CD8-positive, alpha-beta memory T cell (primary cell): ENCODE results near the gene NRL. TPM values are rescaled to one million over a fixed set of nuclear protein-coding genes. Genes with fewer than 3 reads are reported as not detected.

Source experiments
- CTCF ChIA-PET: fragments of 350-600 bp; sonication (Branson Sonifier 250); formaldehyde crosslinking; loops from one replicate; lab custom pipeline; 2021; ENCODE audit warnings: antibody characterized with exemption; lab: Charles Lee
- POLR2A ChIA-PET: fragments of 350-600 bp; sonication (Branson Sonifier 250); formaldehyde crosslinking; loops from one replicate; lab custom pipeline; 2021; ENCODE audit warnings: antibody characterized with exemption; lab: Charles Lee
- DNase-seq, 5 donors: peaks; one replicate each; pipeline versions ENCODE4 v3.0.0 to v3.0.0-alpha.2; 2020 to 2022; ENCODE audit warnings: mixed read lengths in 1 of 5
- H3K27ac ChIP-seq: one replicate; pipeline ENCODE4 v1.7.0; 2013; ENCODE audit warnings: low read depth, mild to moderate bottlenecking, low read length, moderate library complexity
- H3K27me3 ChIP-seq: 2 replicates; pipeline ENCODE4 v1.7.0; 2013; ENCODE audit warnings: low read length, mild to moderate bottlenecking; ENCODE audit not compliant: insufficient read depth, poor library complexity, severe bottlenecking
- H3K36me3 ChIP-seq: 2 replicates; pipeline ENCODE4 v1.7.0; 2013; ENCODE audit warnings: mild to moderate bottlenecking, low read length, moderate library complexity; ENCODE audit not compliant: insufficient read depth
- H3K4me1 ChIP-seq: 2 replicates; pipeline ENCODE4 v1.7.0; 2013; ENCODE audit warnings: mild to moderate bottlenecking, low read length, moderate library complexity; ENCODE audit not compliant: insufficient read depth
- H3K4me3 ChIP-seq: 2 replicates; pipeline ENCODE4 v1.7.0; 2013; ENCODE audit warnings: mild to moderate bottlenecking, low read length
- H3K9me3 ChIP-seq: 2 replicates; pipeline ENCODE4 v1.7.0; 2013; ENCODE audit warnings: mild to moderate bottlenecking, low read length
- H3K27ac Mint-ChIP-seq, 8 donors: one replicate each; pipeline ENCODE4 v1.8.0; 2020 to 2021; ENCODE audit warnings: mixed read lengths in 8 of 8, mild to moderate bottlenecking in 6 of 8, inconsistent platforms in 3 of 8, moderate library complexity in 3 of 8
- H3K27me3 Mint-ChIP-seq, 2 donors: one replicate each; pipeline ENCODE4 v1.8.0; 2020 to 2021; ENCODE audit warnings: mixed read lengths in 2 of 2, mild to moderate bottlenecking in 1 of 2, moderate library complexity in 1 of 2
- H3K36me3 Mint-ChIP-seq, 3 donors: one replicate each; pipeline ENCODE4 v1.8.0; 2020 to 2021; ENCODE audit warnings: mixed read lengths in 3 of 3, inconsistent platforms in 1 of 3, mild to moderate bottlenecking in 1 of 3
- H3K4me1 Mint-ChIP-seq, 3 donors: one replicate each; pipeline ENCODE4 v1.8.0; 2020 to 2021; ENCODE audit warnings: mixed read lengths in 3 of 3, inconsistent platforms in 1 of 3, mild to moderate bottlenecking in 1 of 3
- H3K4me3 Mint-ChIP-seq, 7 donors: one replicate each; pipeline ENCODE4 v1.8.0; 2020 to 2021; ENCODE audit warnings: mixed read lengths in 7 of 7, mild to moderate bottlenecking in 6 of 7, moderate library complexity in 4 of 7, inconsistent platforms in 2 of 7
- H3K9me3 Mint-ChIP-seq, 5 donors: one replicate each; pipeline ENCODE4 v1.8.0; 2020 to 2022; ENCODE audit warnings: mixed read lengths in 5 of 5, mild to moderate bottlenecking in 3 of 5, moderate library complexity in 2 of 5, inconsistent platforms in 1 of 5
- polyA plus RNA-seq: library from polyadenylated mRNA; unstranded; fragments of 300-500 nt; fragmentation: Illumina TruSeq; gene quantifications from one replicate; pipeline ENCODE4 v1.2.3, GENCODE V29; 2021
- total RNA-seq, 2 experiments: library from RNA; stranded (reverse); gene quantifications; one replicate each; pipeline ENCODE4 v1.2.3, GENCODE V29; 2021

The NRL gene
- total and polyA plus RNA-seq, 3 experiments from 2014 or later: 1.5 to 1.6 (median 1.5) TPM

DNA sequence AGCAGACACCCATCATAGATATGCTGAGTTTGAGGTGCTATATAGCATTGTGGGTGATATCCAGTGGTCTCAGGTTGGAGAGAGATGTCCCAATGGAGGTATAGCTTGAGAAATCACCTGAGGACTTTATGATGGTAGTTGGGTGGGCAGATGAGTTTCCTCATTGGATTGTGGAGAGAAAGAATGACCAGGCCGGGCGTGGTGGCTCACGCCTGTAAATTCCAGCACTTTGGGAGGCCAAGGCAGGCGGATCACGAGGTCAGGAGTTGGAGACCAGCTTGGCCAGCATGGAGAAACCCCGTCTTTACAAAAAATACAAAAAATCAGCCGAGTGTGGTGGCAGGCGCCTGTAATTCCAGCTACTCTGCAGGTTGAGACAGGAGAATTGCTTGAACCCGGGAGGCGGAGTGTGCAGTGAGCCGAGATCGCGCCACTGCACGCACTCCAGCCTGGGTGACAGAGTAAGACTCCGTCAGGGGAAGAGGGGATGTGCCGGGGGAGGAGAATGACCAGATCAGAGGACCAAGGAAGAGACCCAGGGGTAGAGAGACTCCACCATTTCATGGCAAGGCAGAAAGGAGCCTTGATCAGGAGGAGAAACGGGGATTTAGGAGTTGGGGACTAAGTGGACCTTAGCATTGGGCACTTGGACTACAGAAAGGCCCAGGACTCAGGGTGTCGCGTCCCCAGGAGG, 21.4 kb downstream of the NRL start:
- ChIA-PET CTCF (interaction anchor here (0.8 to 12.1 kb wide), 7 partner anchors 12 to 149 kb away, joined by 3 to 185 read pairs (median 5); partner anchors contain the start of genes CARMIL3 and TINF2), POLR2A (interaction anchor here (1.0 to 4.9 kb wide), 3 partner anchors 12 to 22 kb away, joined by 7 to 29 read pairs (median 26); partner anchors contain the start of genes DCAF11 and NRL)
- peak overlapping the region; percentile 93 for H3K4me3 ChIP-seq
- no peaks in the 10 kb centered on the region for H3K9me3 Mint-ChIP-seq
- H3K36me3 Mint-ChIP-seq: peaks cover 0 to 16% (median 1%) of the 10 kb centered on the region in 3 donors
- peaks cover 28 to 37% (median 37%) of the 10 kb centered on the region in 3 donors for H3K4me1 Mint-ChIP-seq
- DNase-seq: no peak
- H3K27me3 ChIP-seq: no peaks in the 10 kb centered on the region
- H3K4me3 Mint-ChIP-seq: peak overlapping the region; percentile 93 to 99 (median 97)
- H3K27ac Mint-ChIP-seq: peak overlapping the region; percentile 65 to 98 (median 90)
- H3K27ac ChIP-seq: peak overlapping the region; percentile 83
- H3K9me3 ChIP-seq: no peaks in the 10 kb centered on the region
- H3K36me3 ChIP-seq: no peaks in the 10 kb centered on the region
- H3K4me1 ChIP-seq: peaks cover 16% of the 10 kb centered on the region
- no peaks in the 10 kb centered on the region for H3K27me3 Mint-ChIP-seq

DNA sequence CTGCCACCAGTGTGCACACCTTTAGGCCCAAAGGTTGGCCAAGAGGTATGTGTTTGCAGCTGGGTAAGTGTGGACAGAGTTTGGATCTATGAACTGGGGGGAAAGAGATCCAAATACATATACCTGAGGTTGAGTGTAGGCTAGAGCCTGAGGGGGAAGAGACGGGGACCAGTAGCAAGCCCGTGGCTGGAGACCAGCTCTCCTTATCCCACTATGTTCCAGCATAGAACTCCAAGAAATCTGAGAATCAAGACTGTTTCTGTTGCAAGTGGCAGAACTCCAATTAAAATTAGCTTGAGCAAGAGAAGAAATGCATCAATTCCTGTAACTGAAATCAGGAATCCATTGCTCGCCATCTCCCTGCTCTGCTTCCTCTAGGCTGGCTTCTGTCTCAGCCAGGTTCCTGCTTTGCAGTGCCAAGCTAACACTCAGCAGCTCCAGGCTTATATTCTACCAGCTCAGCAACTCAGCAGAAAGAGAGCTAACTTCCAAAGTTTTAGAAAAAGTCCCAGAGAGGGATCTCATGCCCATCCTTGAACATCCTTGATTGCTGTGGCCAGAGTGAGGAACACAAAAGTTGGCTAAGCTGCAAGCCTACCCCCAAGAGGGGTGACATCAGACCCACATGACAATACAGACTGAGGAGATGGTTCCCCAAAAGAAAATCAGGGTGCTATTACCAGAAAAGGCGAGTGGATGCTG, 22.1 kb downstream of the NRL start:
- Histone ChIP-seq H3K9me3 (no peaks in the 10 kb centered on the region), H3K4me3 (no peak overlapping the region), H3K4me1 (peaks cover 16% of the 10 kb centered on the region), H3K36me3 (no peaks in the 10 kb centered on the region), H3K27me3 (no peaks in the 10 kb centered on the region), H3K27ac (no peak overlapping the region)
- ChIA-PET CTCF (interaction anchor here (0.8 to 12.1 kb wide), 10 partner anchors 11 to 150 kb away, joined by 3 to 185 read pairs (median 4); partner anchors contain the start of genes CARMIL3, DCAF11, EMC9 and NRL), POLR2A (interaction anchor here (1.5 to 4.9 kb wide), 2 partner anchors 12 to 22 kb away, joined by 5 to 29 read pairs; partner anchors contain the start of genes DCAF11 and NRL)
- peaks cover 0 to 12% (median 1%) of the 10 kb centered on the region in 3 donors for H3K36me3 Mint-ChIP-seq
- DNase-seq: no peak
- no peaks in the 10 kb centered on the region for H3K27me3 Mint-ChIP-seq
- H3K27ac Mint-ChIP-seq: peak overlapping the region; percentile 32 to 98 (median 90)
- H3K4me1 Mint-ChIP-seq: peaks cover 28 to 37% (median 37%) of the 10 kb centered on the region in 3 donors
- H3K4me3 Mint-ChIP-seq: peak overlapping the region; percentile 93 to 99 (median 97)
- no peaks in the 10 kb centered on the region for H3K9me3 Mint-ChIP-seq

DNA sequence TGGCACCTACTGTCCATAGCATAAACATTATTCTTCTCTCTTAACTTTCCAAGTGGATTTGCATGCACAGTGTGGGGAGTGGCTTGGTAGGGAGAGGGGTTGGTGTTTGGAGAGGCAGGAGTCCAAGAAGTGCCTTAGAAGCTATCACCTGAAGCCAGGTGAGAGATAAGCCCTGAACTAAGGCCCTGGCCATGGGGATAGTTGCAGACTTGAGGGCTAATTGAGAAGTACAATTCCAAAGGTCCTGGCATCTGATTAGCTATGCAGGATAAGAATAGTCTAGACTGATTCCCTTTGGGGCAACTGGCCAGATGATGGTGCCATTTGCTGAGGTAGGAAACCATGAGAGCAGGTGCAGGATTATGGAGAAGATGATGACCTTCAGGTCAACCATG, 22.6 kb downstream of the NRL start:
- Mint-ChIP-seq H3K27me3 (no peaks in the 10 kb centered on the region), H3K4me3 (peak overlapping the region in 6 of 7 donors; percentile 5 to 99 (median 80)), H3K9me3 (no peaks in the 10 kb centered on the region), H3K4me1 (peaks cover 28 to 37% (median 37%) of the 10 kb centered on the region in 3 donors), H3K27ac (peak overlapping the region in 4 of 8 donors; percentile 38 to 76 (median 52)), H3K36me3 (peaks cover 0 to 12% (median 1%) of the 10 kb centered on the region in 3 donors)
- POLR2A ChIA-PET: interaction anchor here (1.5 to 4.9 kb wide), 2 partner anchors 11 to 23 kb away, joined by 5 to 29 read pairs; partner anchors contain the start of genes DCAF11 and NRL
- H3K27me3 ChIP-seq: no peaks in the 10 kb centered on the region
- H3K4me3 ChIP-seq: no peak overlapping the region
- H3K4me1 ChIP-seq: peaks cover 16% of the 10 kb centered on the region
- H3K36me3 ChIP-seq: no peaks in the 10 kb centered on the region
- no peak overlapping the region for H3K27ac ChIP-seq
- DNase-seq: no peak
- H3K9me3 ChIP-seq: no peaks in the 10 kb centered on the region
- CTCF ChIA-PET: interaction anchor here (0.9 to 12.1 kb wide), 7 partner anchors 11 to 78 kb away, joined by 3 to 185 read pairs (median 6); partner anchors contain the start of genes DCAF11, EMC9, NRL and PSME1

DNA sequence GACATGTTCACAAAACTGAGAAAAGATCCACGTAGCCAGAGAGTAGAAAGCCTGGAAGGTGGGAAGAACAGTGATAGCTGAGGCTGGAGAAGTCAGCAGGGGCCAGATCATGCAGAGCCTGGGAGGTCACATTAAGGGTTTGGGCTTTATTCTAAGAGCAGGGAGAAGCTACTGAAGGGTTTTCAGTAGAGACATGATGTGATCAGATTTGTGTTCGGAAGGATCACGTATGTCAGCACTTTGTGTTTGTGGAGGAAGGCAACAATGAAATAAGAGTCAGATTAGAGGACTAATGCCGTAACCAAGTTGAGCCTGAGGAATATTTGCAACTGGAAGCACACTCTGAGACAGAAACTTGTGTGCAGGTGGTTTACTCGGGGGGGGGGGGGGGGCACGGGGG, 24.9 kb downstream of the NRL start:
- Mint-ChIP-seq H3K27me3 (no peaks in the 10 kb centered on the region), H3K27ac (peak overlapping the region in 1 of 8 donors; percentile 5), H3K36me3 (peaks cover 0 to 5% (median 0%) of the 10 kb centered on the region in 3 donors), H3K4me1 (peaks cover 14 to 23% (median 22%) of the 10 kb centered on the region in 3 donors), H3K9me3 (no peaks in the 10 kb centered on the region), H3K4me3 (no peak overlapping the region)
- Histone ChIP-seq H3K27ac (no peak overlapping the region), H3K4me3 (no peak overlapping the region), H3K36me3 (no peaks in the 10 kb centered on the region), H3K4me1 (peaks cover 5% of the 10 kb centered on the region), H3K27me3 (no peaks in the 10 kb centered on the region), H3K9me3 (no peaks in the 10 kb centered on the region)
- POLR2A ChIA-PET: interaction anchor here (0.6 to 0.9 kb wide), 3 partner anchors 8 to 21 kb away, joined by 3 to 5 read pairs (median 4); no protein-coding TSS in a partner anchor
- CTCF ChIA-PET: interaction anchor here (0.7 to 12.1 kb wide), 17 partner anchors 9 to 115 kb away, joined by 3 to 185 read pairs (median 5); partner anchors contain the start of genes CARMIL3, DCAF11, DHRS4L2 and IRF9
- DNase-seq: no peak

DNA sequence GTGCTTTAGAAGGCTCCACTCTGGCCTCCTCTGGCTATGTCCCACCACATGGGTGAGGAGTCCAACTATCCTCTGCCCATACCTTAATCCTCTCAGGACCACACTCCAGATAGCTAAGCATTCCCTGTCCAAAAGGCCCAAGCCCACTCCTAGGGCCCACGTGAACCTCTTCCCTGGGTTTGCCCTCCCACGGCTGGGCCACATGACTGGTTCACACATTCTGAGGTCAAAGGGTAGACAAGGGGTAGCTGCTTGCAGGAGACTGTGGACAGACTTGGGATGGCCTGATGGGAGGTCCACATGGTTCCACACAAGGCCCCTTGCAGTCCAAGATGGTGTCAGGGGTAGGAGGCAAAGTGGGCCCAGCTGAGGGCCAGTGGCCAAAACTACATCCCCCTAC, 26.7 kb downstream of the NRL start:
- DNase-seq: no peak
- POLR2A ChIA-PET: no interaction called here
- Mint-ChIP-seq H3K4me3 (no peak overlapping the region), H3K36me3 (no peaks in the 10 kb centered on the region), H3K27me3 (no peaks in the 10 kb centered on the region), H3K4me1 (peaks cover 4 to 15% (median 11%) of the 10 kb centered on the region in 3 donors), H3K27ac (no peak overlapping the region), H3K9me3 (no peaks in the 10 kb centered on the region)
- Histone ChIP-seq H3K4me1 (no peaks in the 10 kb centered on the region), H3K36me3 (no peaks in the 10 kb centered on the region), H3K4me3 (no peak overlapping the region), H3K27ac (no peak overlapping the region), H3K9me3 (no peaks in the 10 kb centered on the region), H3K27me3 (no peaks in the 10 kb centered on the region)
- CTCF ChIA-PET: interaction anchor here (1.0 to 12.1 kb wide), 4 partner anchors 17 to 73 kb away, joined by 3 to 185 read pairs (median 59); partner anchors contain the start of gene IRF9

DNA sequence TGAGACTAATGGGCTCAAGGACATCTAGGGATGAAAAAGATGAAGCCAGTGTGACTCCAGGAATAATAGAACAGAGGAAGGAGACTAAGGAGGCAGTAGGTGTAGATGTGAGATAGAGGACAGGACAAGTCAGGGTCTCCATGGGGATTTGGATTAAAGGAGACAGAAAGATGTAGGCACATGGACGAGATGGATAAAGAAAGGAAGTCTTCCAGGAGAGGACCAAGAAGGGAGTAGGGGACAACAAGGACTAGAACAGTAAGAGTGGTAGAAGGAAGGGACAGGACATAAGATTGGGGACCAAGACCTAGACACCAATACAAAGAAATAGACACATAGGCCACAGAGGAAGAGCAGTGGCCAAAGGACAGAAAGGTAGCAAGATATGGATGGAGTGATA, 27.7 kb downstream of the NRL start:
- no peaks in the 10 kb centered on the region for H3K27me3 ChIP-seq
- ChIA-PET CTCF (interaction anchor here (1.5 to 8.6 kb wide), 2 partner anchors 22 to 29 kb away, joined by 8 to 67 read pairs; no protein-coding TSS in a partner anchor), POLR2A (interaction anchor here (0.7 kb wide), 1 partner anchor 28 kb away, joined by 3 read pairs; the partner anchor contains the start of genes DCAF11 and NRL)
- H3K4me3 ChIP-seq: no peak overlapping the region
- no peaks in the 10 kb centered on the region for H3K36me3 ChIP-seq
- no peak for DNase-seq
- no peaks in the 10 kb centered on the region for H3K9me3 ChIP-seq
- Mint-ChIP-seq H3K36me3 (no peaks in the 10 kb centered on the region), H3K27me3 (no peaks in the 10 kb centered on the region), H3K27ac (peak overlapping the region in 4 of 8 donors; percentile 2 to 43 (median 6)), H3K4me1 (peaks cover 7 to 16% (median 13%) of the 10 kb centered on the region in 3 donors), H3K9me3 (no peaks in the 10 kb centered on the region), H3K4me3 (peak overlapping the region in 1 of 7 donors; percentile 50)
- H3K27ac ChIP-seq: no peak overlapping the region
- H3K4me1 ChIP-seq: no peaks in the 10 kb centered on the region

DNA sequence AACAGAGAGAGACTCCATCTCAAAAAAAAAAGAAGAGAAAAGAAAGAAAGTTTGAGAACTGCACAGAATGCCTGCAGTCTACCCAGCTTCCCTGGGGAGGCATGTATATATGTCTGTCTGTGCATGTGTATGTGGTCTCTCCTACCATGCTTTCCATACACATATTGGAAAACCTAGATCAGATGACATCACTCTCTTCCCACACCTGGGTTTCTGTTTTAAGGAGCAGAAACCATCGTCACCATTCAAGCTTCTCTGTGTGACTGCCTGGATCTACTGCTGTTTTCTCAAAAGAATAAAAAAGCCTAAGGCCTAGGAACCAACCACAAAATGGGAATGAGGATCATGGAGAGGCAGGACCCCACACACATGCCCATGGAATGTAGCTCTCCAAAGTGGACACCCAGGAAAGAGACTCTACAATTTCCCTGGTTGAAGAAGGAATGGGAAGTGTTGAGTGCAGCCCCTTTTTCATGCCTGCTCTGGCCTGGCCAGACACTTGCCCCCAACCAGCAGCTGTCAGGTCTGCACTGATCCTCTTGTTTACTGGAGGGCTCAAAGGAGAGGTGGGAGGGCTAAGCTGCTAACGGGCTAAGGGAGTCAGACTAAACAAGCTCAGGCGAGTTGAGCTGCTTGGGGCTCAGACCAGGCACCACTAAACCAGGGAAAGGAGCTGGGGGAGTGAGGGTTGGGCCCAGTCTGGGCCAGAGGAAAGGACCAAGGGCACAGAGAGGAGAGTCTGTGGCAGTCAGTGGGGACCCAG, 28.4 kb downstream of the NRL start:
- DNase-seq: no peak
- H3K36me3 ChIP-seq: no peaks in the 10 kb centered on the region
- H3K27me3 ChIP-seq: no peaks in the 10 kb centered on the region
- no peak overlapping the region for H3K4me3 ChIP-seq
- Mint-ChIP-seq H3K36me3 (peaks cover 0 to 1% (median 0%) of the 10 kb centered on the region in 3 donors), H3K4me1 (peaks cover 9 to 19% (median 17%) of the 10 kb centered on the region in 3 donors), H3K27me3 (no peaks in the 10 kb centered on the region), H3K27ac (peak overlapping the region in 1 of 8 donors; percentile 43), H3K9me3 (no peaks in the 10 kb centered on the region), H3K4me3 (peak overlapping the region in 1 of 7 donors; percentile 29)
- ChIA-PET POLR2A (interaction anchor here (0.7 kb wide), 1 partner anchor 28 kb away, joined by 3 read pairs; the partner anchor contains the start of genes DCAF11 and NRL), CTCF (interaction anchor here (1.5 to 8.6 kb wide), 2 partner anchors 22 to 29 kb away, joined by 8 to 67 read pairs; no protein-coding TSS in a partner anchor)
- H3K4me1 ChIP-seq: no peaks in the 10 kb centered on the region
- no peak overlapping the region for H3K27ac ChIP-seq
- no peaks in the 10 kb centered on the region for H3K9me3 ChIP-seq
